H9 (cell line): ENCODE data around the gene IL36RN. TPM values are rescaled to one million over a fixed set of nuclear protein-coding genes. Genes with fewer than 3 reads are reported as not detected.

Source experiments
- DNase-seq: peaks from one replicate; pipeline ENCODE4 v3.0.0-alpha.2; 2017
- H2AFZ ChIP-seq: one replicate; pipeline ENCODE4 v1.6.1; 2013; ENCODE audit warnings: mild to moderate bottlenecking, low read length, control low read depth, moderate library complexity
- H2AK5ac ChIP-seq: 2 replicates; pipeline ENCODE4 v1.6.1; 2013; ENCODE audit warnings: low read length, control low read depth, mixed read lengths; ENCODE audit not compliant: insufficient read length
- H2BK120ac ChIP-seq: one replicate; pipeline ENCODE4 v1.6.1; 2013; ENCODE audit warnings: low read depth, mild to moderate bottlenecking, low read length, control low read depth, inconsistent platforms; ENCODE audit not compliant: poor library complexity, severe bottlenecking
- H2BK12ac ChIP-seq: 2 replicates; pipeline ENCODE4 v1.6.1; 2013; ENCODE audit warnings: low read length, control low read depth, mixed read lengths, low read depth; ENCODE audit not compliant: insufficient read length
- H2BK15ac ChIP-seq: 2 replicates; pipeline ENCODE4 v1.6.1; 2013; ENCODE audit warnings: low read depth, low read length, control low read depth
- H2BK20ac ChIP-seq: one replicate; pipeline ENCODE4 v1.6.1; 2013; ENCODE audit warnings: low read depth, mild to moderate bottlenecking, low read length, control low read depth, inconsistent platforms; ENCODE audit not compliant: poor library complexity, severe bottlenecking
- H2BK5ac ChIP-seq: 2 replicates; pipeline ENCODE4 v1.6.1; 2013; ENCODE audit warnings: low read length, control low read depth, mixed read lengths; ENCODE audit not compliant: insufficient read length
- H3K14ac ChIP-seq: 2 replicates; pipeline ENCODE4 v1.6.1; 2013; ENCODE audit warnings: low read length, control low read depth; ENCODE audit not compliant: insufficient read depth
- H3K18ac ChIP-seq: 2 replicates; pipeline ENCODE4 v1.6.1; 2013; ENCODE audit warnings: low read depth, mild to moderate bottlenecking, mixed read lengths, low read length, control low read depth; ENCODE audit not compliant: insufficient read length
- H3K23ac ChIP-seq: 2 replicates; pipeline ENCODE4 v1.6.1; 2013; ENCODE audit warnings: low read length, control low read depth, mixed read lengths, low read depth; ENCODE audit not compliant: insufficient read length
- H3K23me2 ChIP-seq: 2 replicates; pipeline ENCODE4 v1.6.1; 2013; ENCODE audit warnings: low read depth, mild to moderate bottlenecking, mixed read lengths, low read length, control low read depth; ENCODE audit not compliant: insufficient read length, poor library complexity, severe bottlenecking
- H3K27ac ChIP-seq: 2 replicates; pipeline ENCODE4 v1.5.1; 2013; ENCODE audit warnings: low read length, control low read depth, mixed read lengths, low read depth; ENCODE audit not compliant: insufficient read length
- H3K27me3 ChIP-seq: 2 replicates; pipeline ENCODE4 v1.6.1; 2013; ENCODE audit warnings: low read length, control low read depth, inconsistent platforms; ENCODE audit not compliant: insufficient read depth
- H3K4ac ChIP-seq: 2 replicates; pipeline ENCODE4 v1.6.1; 2013; ENCODE audit warnings: low read depth, mild to moderate bottlenecking, control low read depth, inconsistent platforms, low read length, moderate library complexity
- H3K4me1 ChIP-seq: 2 replicates; pipeline ENCODE4 v1.6.1; 2013; ENCODE audit warnings: low read length, control low read depth, inconsistent platforms; ENCODE audit not compliant: insufficient read depth
- H3K4me2 ChIP-seq: 2 replicates; pipeline ENCODE4 v1.6.1; 2013; ENCODE audit warnings: low read length, control low read depth, mixed read lengths; ENCODE audit not compliant: insufficient read length, insufficient read depth
- H3K56ac ChIP-seq: 2 replicates; pipeline ENCODE4 v1.6.1; 2013; ENCODE audit warnings: low read depth, mild to moderate bottlenecking, mixed read lengths, low read length, control low read depth; ENCODE audit not compliant: insufficient read length
- H3K79me1 ChIP-seq: 2 replicates; pipeline ENCODE4 v1.6.1; 2013; ENCODE audit warnings: low read depth, mild to moderate bottlenecking, moderate library complexity, low read length, control low read depth, inconsistent platforms; ENCODE audit not compliant: insufficient read depth, poor library complexity, severe bottlenecking
- H3K79me2 ChIP-seq: 2 replicates; pipeline ENCODE4 v1.6.1; 2013; ENCODE audit warnings: low read length, control low read depth, inconsistent platforms; ENCODE audit not compliant: insufficient read depth
- H3K9ac ChIP-seq: 2 replicates; pipeline ENCODE4 v1.6.1; 2013; ENCODE audit warnings: low read length, control low read depth, mixed read lengths; ENCODE audit not compliant: insufficient read length; ENCODE audit errors: extremely low read depth
- H3K9me3 ChIP-seq: one replicate; pipeline ENCODE4 v1.6.1; 2013; ENCODE audit warnings: low read depth, low read length, inconsistent platforms; ENCODE audit not compliant: control insufficient read depth
- H3T11ph ChIP-seq: one replicate; pipeline ENCODE4 v1.6.1; 2013; ENCODE audit warnings: mild to moderate bottlenecking, low read length, control low read depth, inconsistent platforms
- H4K20me1 ChIP-seq: one replicate; pipeline ENCODE4 v1.6.1; 2013; ENCODE audit not compliant: control insufficient read depth, insufficient read length, insufficient read depth
- H4K5ac ChIP-seq: 2 replicates; pipeline ENCODE4 v1.6.1; 2013; ENCODE audit warnings: low read depth, mild to moderate bottlenecking, mixed read lengths, low read length, control low read depth; ENCODE audit not compliant: insufficient read length
- H4K8ac ChIP-seq: replicated peaks from 2 replicates; pipeline ENCODE4 v1.6.1; 2013; ENCODE audit warnings: low read length, control low read depth, mixed read lengths, low read depth; ENCODE audit not compliant: insufficient read length
- H4K91ac ChIP-seq: 2 replicates; pipeline ENCODE4 v1.6.1; 2013; ENCODE audit warnings: low read depth, mild to moderate bottlenecking, moderate library complexity, mixed read lengths, low read length, control low read depth; ENCODE audit not compliant: insufficient read length
- H3K27ac Mint-ChIP-seq, 3 experiments: 2 replicates in 2 of 3; 3 replicates in 1 of 3; pipeline ENCODE4 v1.8.0; 2020 to 2021; ENCODE audit warnings: mixed read lengths in 3 of 3, mild to moderate bottlenecking in 1 of 3, moderate library complexity in 1 of 3
- H3K27me3 Mint-ChIP-seq: 2 replicates; pipeline ENCODE4 v1.8.0; 2021; ENCODE audit warnings: low read depth, mild to moderate bottlenecking, moderate library complexity, mixed read lengths
- H3K36me3 Mint-ChIP-seq, 3 experiments: 2 replicates in 2 of 3; 3 replicates in 1 of 3; pipeline ENCODE4 v1.8.0; 2020 to 2021; ENCODE audit warnings: low read depth in 3 of 3, mixed read lengths in 3 of 3; ENCODE audit not compliant: insufficient read depth in 1 of 3
- H3K4me1 Mint-ChIP-seq, 2 experiments: 2 replicates each; pipeline ENCODE4 v1.8.0; 2020; ENCODE audit warnings: mixed read lengths in 2 of 2
- H3K4me3 Mint-ChIP-seq, 2 experiments: 2 replicates in 1 of 2; 3 replicates in 1 of 2; pipeline ENCODE4 v1.8.0; 2020 to 2021; ENCODE audit warnings: mild to moderate bottlenecking in 2 of 2, mixed read lengths in 2 of 2, moderate library complexity in 1 of 2
- H3K9me3 Mint-ChIP-seq, 2 experiments: 2 replicates in 1 of 2; 3 replicates in 1 of 2; pipeline ENCODE4 v1.8.0; 2020; ENCODE audit warnings: mild to moderate bottlenecking in 2 of 2, mixed read lengths in 2 of 2, moderate library complexity in 1 of 2
- CTCF ChIP-seq: fragments of 200-600 bp; sonication (generic); conservative IDR thresholded peaks from 3 replicates; pipeline ENCODE4 v1.8.0; 2021; ENCODE audit warnings: antibody characterized with exemption, mild to moderate bottlenecking
- WGBS: extraction: QIAGEN DNeasy Blood & Tissue Kit; methylation state at CpG from one replicate; pipeline ENCODE4 v1.1.7; 2013; ENCODE audit warnings: missing lambda C conversion rate, low lambda C conversion rate, mixed read lengths; ENCODE audit not compliant: insufficient read length; ENCODE audit errors: extremely low coverage; 5-methylcytosine and 5-hydroxymethylcytosine counted together
- total RNA-seq: library from RNA; stranded (reverse); gene quantifications from 2 replicates; pipeline ENCODE4 v1.2.1, GENCODE V29; 2021

The IL36RN gene
- total RNA-seq, 1 experiment from 2014 or later = not detected

- no peak overlapping the region for H4K5ac ChIP-seq
- no peak overlapping the region for H3T11ph ChIP-seq
- no peak overlapping the region for H2AK5ac ChIP-seq
- no peak overlapping the region for H2BK15ac ChIP-seq
- Mint-ChIP-seq H3K36me3 (no peaks in the 10 kb centered on the region), H3K27ac (no peak overlapping the region), H3K27me3 (peaks cover 27% of the 10 kb centered on the region), H3K4me3 (no peak overlapping the region), H3K9me3 (peaks cover 7 to 53% of the 10 kb centered on the region in 2 experiments), H3K4me1 (no peaks in the 10 kb centered on the region)
- no peak overlapping the region for H3K27ac ChIP-seq
- no peak for DNase-seq
- no peak overlapping the region for H4K8ac ChIP-seq
- no peak for TF ChIP-seq CTCF
- H3K9ac ChIP-seq = no peak overlapping the region
- H4K20me1 ChIP-seq = no peaks in the 10 kb centered on the region
- no peaks in the 10 kb centered on the region for H3K27me3 ChIP-seq
- H3K14ac ChIP-seq = no peak overlapping the region
- no peaks in the 10 kb centered on the region for H3K23me2 ChIP-seq
- H2AFZ ChIP-seq = no peak overlapping the region
- no peaks in the 10 kb centered on the region for H3K9me3 ChIP-seq
- no CpG with 5 or more reads among the region's 1 CpG for WGBS
- H2BK12ac ChIP-seq = no peak overlapping the region
- H3K23ac ChIP-seq = no peak overlapping the region
- H3K18ac ChIP-seq = no peak overlapping the region
- H3K79me1 ChIP-seq = no peaks in the 10 kb centered on the region
- H3K56ac ChIP-seq = no peak overlapping the region
- no peak overlapping the region for H2BK120ac ChIP-seq
- H2BK20ac ChIP-seq = no peak overlapping the region
- no peaks in the 10 kb centered on the region for H3K79me2 ChIP-seq
- H4K91ac ChIP-seq = no peak overlapping the region
- no peaks in the 10 kb centered on the region for H3K4me1 ChIP-seq
- H2BK5ac ChIP-seq = no peak overlapping the region
- no peak overlapping the region for H3K4me2 ChIP-seq
- no peak overlapping the region for H3K4ac ChIP-seq
These were observed 47.9 kb upstream of the IL36RN start for GRCh38 chr2:113011108-113011507.
